Body of pancreas (tissue), 4 donors: ENCODE results near the gene CTSZ. TPM values are rescaled to one million over a fixed set of nuclear protein-coding genes. Genes with fewer than 3 reads are reported as not detected.
"Not testable (repeated sequence)": the region's sequence is repeated elsewhere in the genome, so short reads cannot be mapped to it uniquely, and the experiment has no call there.

Experiments used
- ATAC-seq: fragments of 150-250 bp; one replicate; pipeline ENCODE4 v1.9.1; 2016
- DNase-seq, 4 donors: peaks; one replicate each; pipeline ENCODE4 v3.0.0-alpha.2; 2019
- H3K27ac ChIP-seq, 4 donors: fragments of 200-600 bp; sonication (generic); 1 replicate in 3 of 4; 2 replicates in 1 of 4; pipeline versions ENCODE4 v1.5.1 to v1.6.1; 2016 to 2019; ENCODE audit warnings: mild to moderate bottlenecking in 1 of 4, mixed read lengths in 1 of 4, moderate library complexity in 1 of 4
- H3K27me3 ChIP-seq, 2 donors: fragments of 200-600 bp; sonication (generic); one replicate each; pipeline ENCODE4 v1.6.0; 2016; ENCODE audit warnings: mild to moderate bottlenecking in 1 of 2
- H3K36me3 ChIP-seq, 2 donors: fragments of 200-600 bp; sonication (generic); replicated peaks in 1 of 2; 2 replicates each; pipeline ENCODE4 v1.5.1; 2016; ENCODE audit warnings: low read depth in 2 of 2; ENCODE audit not compliant: insufficient read depth in 1 of 2
- H3K4me1 ChIP-seq: fragments of 200-600 bp; sonication (generic); one replicate; pipeline ENCODE4 v1.6.0; 2016
- H3K4me3 ChIP-seq, 2 donors: fragments of 200-600 bp; sonication (generic); 1 replicate in 1 of 2; 2 replicates in 1 of 2; pipeline ENCODE4 v1.5.1; 2016 to 2019
- H3K9me3 ChIP-seq, 3 donors: fragments of 200-600 bp; sonication (generic); 1 replicate in 2 of 3; 2 replicates in 1 of 3; pipeline ENCODE4 v1.5.1; 2016
- POLR2A ChIP-seq, 3 donors: fragments of 450-650 bp; IDR thresholded peaks; one replicate each; pipeline ENCODE4 v1.6.1; 2016; ENCODE audit warnings: antibody characterized with exemption in 3 of 3, mild to moderate bottlenecking in 2 of 3
- WGBS, 2 donors: methylation state at CpG; one replicate each; pipeline ENCODE4 v1.1.5; 2017; 5-methylcytosine and 5-hydroxymethylcytosine counted together
- intact Hi-C: fragments of 100-400 bp; cut with DNase I; formaldehyde crosslinking; loops from one replicate; pipeline ENCODE4 v1.15.1; 2023
- total RNA-seq, 2 donors: library from RNA; depleted of rRNA; stranded (reverse); fragments of >200 nt; gene quantifications; one replicate each; pipeline ENCODE4 v1.1.0, GENCODE V29; 2016
- TF ChIP-seq, protein P1 (sequence below), 7 experiments: fragments of 450-650 bp in 4 of 7; fragments of 200-600 bp in 3 of 7; sonication (generic) in 3 of 7; IDR thresholded peaks; one replicate each; pipeline ENCODE4 v1.5.1; 2016 to 2019; ENCODE audit warnings: antibody characterized with exemption in 7 of 7

The CTSZ gene
- total RNA-seq, 2 donors from 2014 or later: 54.1 to 89.8 TPM

DNA sequence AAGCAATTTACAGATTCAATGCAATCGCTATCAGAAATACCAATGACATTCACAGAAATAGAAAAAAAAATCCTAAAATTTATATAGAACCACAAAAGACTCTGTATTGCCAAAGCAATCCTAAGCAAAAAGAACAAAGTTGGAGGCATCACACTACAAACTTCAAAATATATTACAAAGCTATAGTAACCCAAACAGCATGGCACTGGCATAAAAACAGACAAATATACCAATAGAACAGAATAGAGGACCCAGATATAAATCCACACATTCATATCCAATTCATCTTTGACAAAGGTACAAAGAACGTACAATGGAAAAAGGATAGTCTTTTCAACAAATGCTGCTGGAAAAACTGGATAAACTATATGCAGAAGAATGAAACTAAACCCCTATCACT is 37.6 kb downstream of the CTSZ start:
- WGBS, 2 donors: 51 to 89% methylated on average over 2 of the region's 2 CpGs
- H3K27ac ChIP-seq: no peak overlapping the region
- no peaks in the 10 kb centered on the region for H3K4me1 ChIP-seq
- H3K9me3 ChIP-seq: peaks cover 0 to 5% (median 0%) of the 10 kb centered on the region in 3 donors
- DNase-seq (no peak), ATAC-seq (no peak)
- no peak overlapping the region for H3K4me3 ChIP-seq
- intact Hi-C loops: no loop called here
- no peak for TF ChIP-seq POLR2A (IDR thresholded peaks at IDR 0.05)
- TF ChIP-seq, protein P1, sequence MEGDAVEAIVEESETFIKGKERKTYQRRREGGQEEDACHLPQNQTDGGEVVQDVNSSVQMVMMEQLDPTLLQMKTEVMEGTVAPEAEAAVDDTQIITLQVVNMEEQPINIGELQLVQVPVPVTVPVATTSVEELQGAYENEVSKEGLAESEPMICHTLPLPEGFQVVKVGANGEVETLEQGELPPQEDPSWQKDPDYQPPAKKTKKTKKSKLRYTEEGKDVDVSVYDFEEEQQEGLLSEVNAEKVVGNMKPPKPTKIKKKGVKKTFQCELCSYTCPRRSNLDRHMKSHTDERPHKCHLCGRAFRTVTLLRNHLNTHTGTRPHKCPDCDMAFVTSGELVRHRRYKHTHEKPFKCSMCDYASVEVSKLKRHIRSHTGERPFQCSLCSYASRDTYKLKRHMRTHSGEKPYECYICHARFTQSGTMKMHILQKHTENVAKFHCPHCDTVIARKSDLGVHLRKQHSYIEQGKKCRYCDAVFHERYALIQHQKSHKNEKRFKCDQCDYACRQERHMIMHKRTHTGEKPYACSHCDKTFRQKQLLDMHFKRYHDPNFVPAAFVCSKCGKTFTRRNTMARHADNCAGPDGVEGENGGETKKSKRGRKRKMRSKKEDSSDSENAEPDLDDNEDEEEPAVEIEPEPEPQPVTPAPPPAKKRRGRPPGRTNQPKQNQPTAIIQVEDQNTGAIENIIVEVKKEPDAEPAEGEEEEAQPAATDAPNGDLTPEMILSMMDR (IDR thresholded peaks at IDR 0.05): no peak
- no peaks in the 10 kb centered on the region for H3K27me3 ChIP-seq
- no peaks in the 10 kb centered on the region for H3K36me3 ChIP-seq

DNA sequence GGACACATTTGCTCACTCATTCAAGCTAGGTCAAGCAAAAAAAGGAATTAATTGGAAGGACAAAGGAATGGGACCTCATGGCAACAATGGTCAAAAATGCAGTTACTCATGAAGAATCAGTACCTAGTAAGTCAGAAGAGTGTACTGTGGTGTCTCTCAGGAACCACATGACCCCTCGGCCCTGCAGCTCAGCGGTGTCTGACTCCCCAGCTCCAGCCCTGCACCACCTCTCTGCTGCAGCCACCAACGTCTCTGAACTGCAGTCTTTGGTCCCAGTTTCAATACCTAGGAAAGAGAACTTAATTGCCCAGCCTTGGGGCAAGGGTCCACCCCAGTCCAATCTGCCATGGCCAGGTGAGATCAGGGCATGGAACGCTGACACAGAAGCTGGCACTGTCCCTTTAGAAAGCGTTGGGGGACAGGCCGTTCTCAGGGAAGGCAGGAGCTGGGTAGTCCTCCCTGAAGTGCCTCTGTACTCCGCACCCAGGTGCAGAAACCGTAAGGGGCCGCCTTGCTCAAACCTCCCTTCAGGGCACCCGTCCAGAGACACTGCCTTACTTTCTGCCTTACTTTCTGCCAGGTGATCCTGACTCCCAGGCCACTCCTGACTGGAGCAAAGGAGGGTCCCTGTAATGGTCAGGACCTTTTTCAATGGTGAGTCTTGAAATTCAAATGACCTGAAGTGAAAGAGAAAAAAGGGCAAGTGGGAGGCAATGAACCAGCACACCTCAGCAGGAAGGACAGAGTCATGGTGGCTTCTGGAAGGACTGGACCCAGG is 39.2 kb downstream of the CTSZ start:
- H3K9me3 ChIP-seq: peaks cover 0 to 5% (median 0%) of the 10 kb centered on the region in 3 donors
- TF ChIP-seq POLR2A (IDR thresholded peaks at IDR 0.05): no peak
- TF ChIP-seq, protein P1 (IDR thresholded peaks at IDR 0.05): no peak
- WGBS, 2 donors: 70 to 81% methylated on average over 8 to 10 of the region's 10 CpGs
- H3K36me3 ChIP-seq: no peaks in the 10 kb centered on the region
- H3K27ac ChIP-seq: no peak overlapping the region
- intact Hi-C loops: no loop called here
- no peak for ATAC-seq
- no peaks in the 10 kb centered on the region for H3K4me1 ChIP-seq
- no peak for DNase-seq
- H3K4me3 ChIP-seq: no peak overlapping the region
- H3K27me3 ChIP-seq: no peaks in the 10 kb centered on the region

DNA sequence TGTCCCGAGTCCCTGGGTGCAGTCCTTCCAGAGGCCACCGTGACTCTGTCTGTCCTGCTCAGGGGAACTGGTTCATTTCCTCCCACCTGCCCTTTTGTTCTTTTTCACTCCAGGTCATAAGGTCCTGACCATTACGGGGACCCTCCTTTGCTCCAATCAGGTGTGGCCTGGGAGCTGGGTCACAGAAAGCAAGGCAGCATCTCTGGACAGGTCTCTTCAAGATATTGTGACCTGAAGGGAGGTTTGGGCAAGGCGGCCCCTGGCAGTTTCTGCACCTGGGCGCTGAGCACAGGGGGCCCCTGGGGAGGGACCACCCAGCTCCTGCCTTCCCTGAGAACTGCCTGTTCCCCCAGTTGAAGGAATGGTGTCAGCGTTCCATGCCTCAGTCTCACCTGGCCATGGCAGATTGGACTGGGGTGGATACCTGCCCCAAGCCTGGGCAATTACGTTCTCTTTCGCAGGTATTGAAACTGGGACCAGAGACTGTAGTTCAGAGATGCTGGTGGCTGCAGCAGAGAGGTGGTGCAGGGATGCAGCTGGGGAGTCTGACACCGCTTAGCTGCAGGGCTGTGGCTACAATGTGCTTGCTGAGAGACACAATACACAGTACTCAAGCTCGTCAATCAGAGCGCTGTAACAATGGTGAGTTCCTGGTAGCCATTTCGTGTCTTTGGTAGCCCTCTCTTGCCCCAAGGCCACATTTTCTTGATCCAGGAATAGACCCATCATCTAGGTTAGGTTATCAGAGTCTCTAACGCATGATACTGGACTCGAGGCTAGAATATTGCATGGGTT is 41.6 kb downstream of the CTSZ start:
- Histone ChIP-seq H3K36me3 (no peaks in the 10 kb centered on the region), H3K4me3 (no peak overlapping the region), H3K27ac (no peak overlapping the region), H3K4me1 (no peaks in the 10 kb centered on the region), H3K9me3 (peaks cover 0 to 5% (median 0%) of the 10 kb centered on the region in 3 donors), H3K27me3 (no peaks in the 10 kb centered on the region)
- WGBS, 2 donors: 70 to 71% methylated on average over 9 to 14 of the region's 14 CpGs
- TF ChIP-seq, protein P1 (IDR thresholded peaks at IDR 0.05): no peak
- TF ChIP-seq POLR2A (IDR thresholded peaks at IDR 0.05): no peak
- no peak for DNase-seq
- no peak for ATAC-seq
- intact Hi-C loops: no loop called here

DNA sequence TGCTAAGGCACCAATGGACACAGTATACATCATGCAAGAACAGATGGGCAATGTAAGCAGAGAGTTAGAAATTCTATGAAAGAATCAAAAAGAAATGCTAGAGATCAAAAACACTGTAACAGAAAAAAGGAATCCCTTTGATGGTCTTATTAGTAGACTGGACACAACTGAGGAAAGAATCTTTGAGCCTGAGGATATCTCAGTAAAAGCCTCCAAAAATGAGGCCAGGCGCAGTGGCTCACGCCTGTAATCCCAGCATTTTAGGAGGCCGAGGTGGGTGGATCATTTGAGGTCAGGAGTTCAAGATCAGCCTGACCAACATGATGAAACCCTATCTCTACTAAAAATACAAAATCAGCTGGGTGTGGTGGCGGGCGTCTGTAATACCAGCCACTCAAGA is 43.1 kb downstream of the CTSZ start:
- not testable (repeated sequence) for H3K27ac ChIP-seq, H3K27me3 ChIP-seq

DNA sequence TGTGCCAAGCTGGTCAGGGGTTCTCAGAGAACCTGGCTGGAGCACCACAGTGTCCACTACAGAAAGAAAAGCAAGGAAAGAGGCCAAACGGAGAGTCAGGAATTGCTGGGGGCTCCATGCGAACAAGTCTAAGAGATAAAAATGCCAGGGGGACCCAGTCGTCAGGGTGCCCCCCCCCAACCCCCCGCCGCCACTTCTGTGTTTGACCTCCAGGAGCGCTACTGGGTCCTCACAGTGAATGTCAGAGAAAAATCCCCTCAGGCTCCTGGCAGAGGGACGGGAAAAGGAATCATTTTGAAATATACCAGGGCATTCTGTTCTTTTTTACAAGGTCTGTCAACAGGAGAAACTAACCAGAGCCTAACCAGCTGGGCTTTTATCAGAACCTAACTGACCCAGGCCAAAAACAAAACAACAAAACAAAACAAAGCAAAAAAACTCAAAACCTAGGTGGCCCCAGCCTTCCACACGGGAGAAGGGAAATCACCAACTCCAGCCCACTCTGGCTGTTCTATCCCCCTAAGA is 43.9 kb downstream of the CTSZ start:
- no peak overlapping the region for H3K27ac ChIP-seq
- H3K4me1 ChIP-seq: no peaks in the 10 kb centered on the region
- ATAC-seq (no peak), DNase-seq (no peak)
- no peak overlapping the region for H3K4me3 ChIP-seq
- 59 to 72% methylated on average over 8 of the region's 8 CpGs for WGBS, 2 donors
- H3K36me3 ChIP-seq: no peaks in the 10 kb centered on the region
- H3K9me3 ChIP-seq: no peaks in the 10 kb centered on the region
- no peak for TF ChIP-seq POLR2A (IDR thresholded peaks at IDR 0.05)
- TF ChIP-seq, protein P1 (IDR thresholded peaks at IDR 0.05): no peak
- intact Hi-C loops: no loop called here
- no peaks in the 10 kb centered on the region for H3K27me3 ChIP-seq

More for the DNA sequence above, 43.1 kb downstream of the CTSZ start:
- H3K4me1 ChIP-seq, H3K4me3 ChIP-seq, intact Hi-C loops, H3K36me3 ChIP-seq, H3K9me3 ChIP-seq, DNase-seq, ATAC-seq: not testable (repeated sequence)
- WGBS, 2 donors: 79 to 83% methylated on average over 5 of the region's 5 CpGs
